BE2C (cell line): ENCODE results near the gene PTPRG. TPM values are rescaled to one million over a fixed set of nuclear protein-coding genes. Genes with fewer than 3 reads are reported as not detected.

Source experiments
- DNase-seq: peaks from one replicate; pipeline ENCODE4 v3.0.0-alpha.2; 2020
- H3K27me3 ChIP-seq: fragments of 250-450 bp; sonication (Bioruptor Pico); 2 replicates; pipeline ENCODE4 v1.5.1; 2020; ENCODE audit warnings: mild to moderate bottlenecking
- H3K36me3 ChIP-seq: fragments of 250-450 bp; sonication (Bioruptor Pico); 2 replicates; pipeline ENCODE4 v1.5.1; 2020; ENCODE audit warnings: mild to moderate bottlenecking
- H3K4me1 ChIP-seq: fragments of 250-450 bp; sonication (Bioruptor Pico); 2 replicates; pipeline ENCODE4 v1.5.1; 2020
- H3K4me3 ChIP-seq: 2 replicates; pipeline ENCODE4 v1.5.1; 2011; ENCODE audit warnings: low read depth, low read length
- H3K9me3 ChIP-seq: fragments of 250-450 bp; sonication (Bioruptor Pico); 2 replicates; pipeline ENCODE4 v1.5.1; 2020
- CTCF ChIP-seq: IDR thresholded peaks from 2 replicates; pipeline ENCODE4 v1.5.1; 2012; ENCODE audit warnings: mild to moderate bottlenecking, low read depth, low read length
- polyA plus RNA-seq: library from polyadenylated mRNA; unstranded; fragments of >200 nt; gene quantifications from one replicate; pipeline ENCODE4 v1.2.1, GENCODE V29; 2012; ENCODE audit warnings: low read depth, missing spikeins; ENCODE audit not compliant: insufficient read length, insufficient read depth

Gene PTPRG
- 1.0 TPM for polyA plus RNA-seq

GRCh38 chr3:61561374-61562041 is at the start of gene PTPRG:
Gene PTPRG, plus strand, starts transcription at chr3:61561571. Its CDS starts 717 bp downstream, at chr3:61562288.
- H3K4me3 ChIP-seq, result peak within 1 kb of the TSS; percentile 59
- H3K9me3 ChIP-seq, result no peaks in the 10 kb centered on the region
- no peaks in the 10 kb centered on the region for H3K36me3 ChIP-seq
- peak; percentile 70 for DNase-seq
- no peak for TF ChIP-seq CTCF
- peaks cover 79% of the 10 kb centered on the region for H3K27me3 ChIP-seq
- H3K4me1 ChIP-seq, result no peaks in the 10 kb centered on the region

- no peaks in the 10 kb centered on the region for H3K36me3 ChIP-seq
- TF ChIP-seq CTCF, result no peak
- DNase-seq, result no peak
- H3K9me3 ChIP-seq, result no peaks in the 10 kb centered on the region
- no peaks in the 10 kb centered on the region for H3K27me3 ChIP-seq
- H3K4me3 ChIP-seq, result no peak overlapping the region
- no peaks in the 10 kb centered on the region for H3K4me1 ChIP-seq
Measured at GRCh38 chr3:61518590-61518989, 42.8 kb upstream of the PTPRG start.

- no peak overlapping the region for H3K4me3 ChIP-seq
- H3K27me3 ChIP-seq, result no peaks in the 10 kb centered on the region
- TF ChIP-seq CTCF, result no peak
- H3K9me3 ChIP-seq, result no peaks in the 10 kb centered on the region
- no peaks in the 10 kb centered on the region for H3K4me1 ChIP-seq
- no peak for DNase-seq
- H3K36me3 ChIP-seq, result no peaks in the 10 kb centered on the region
Measured at GRCh38 chr3:61520966-61521628, 40.3 kb upstream of the PTPRG start.

GRCh38 chr3:61522060-61522459 is 39.3 kb upstream of the PTPRG start:
- Histone ChIP-seq H3K27me3 (no peaks in the 10 kb centered on the region), H3K4me3 (no peak overlapping the region), H3K9me3 (no peaks in the 10 kb centered on the region), H3K36me3 (no peaks in the 10 kb centered on the region), H3K4me1 (no peaks in the 10 kb centered on the region)
- DNase-seq, result no peak
- TF ChIP-seq CTCF, result no peak

GRCh38 chr3:61522626-61523025 is 38.7 kb upstream of the PTPRG start:
- no peaks in the 10 kb centered on the region for H3K27me3 ChIP-seq

More at GRCh38 chr3:61522626-61523025, 38.7 kb upstream of the PTPRG start:
- Histone ChIP-seq H3K4me3 (no peak overlapping the region), H3K9me3 (no peaks in the 10 kb centered on the region), H3K4me1 (no peaks in the 10 kb centered on the region), H3K36me3 (no peaks in the 10 kb centered on the region)
- no peak for TF ChIP-seq CTCF
- DNase-seq, result no peak
